Uterus (tissue), 4 donors: ENCODE measurements around the gene SETBP1. TPM values are rescaled to one million over a fixed set of nuclear protein-coding genes. Genes with fewer than 3 reads are reported as not detected.
A peak's percentile ranks its signal among the peaks of the same experiment; 100 is the strongest.

Experiments
- DNase-seq, 2 donors: peaks; one replicate each; pipeline ENCODE4 v3.0.0-alpha.2; 2019 to 2020
- H3K27ac ChIP-seq, 2 donors: fragments of 200-600 bp; sonication (generic); 1 replicate in 1 of 2; 2 replicates in 1 of 2; pipeline ENCODE4 v1.5.1; 2016 to 2018
- H3K27me3 ChIP-seq, 2 donors: fragments of 200-600 bp; sonication (generic); one replicate each; pipeline ENCODE4 v1.5.1; 2018 to 2019; ENCODE audit warnings: control low read depth in 1 of 2
- H3K36me3 ChIP-seq, 2 donors: fragments of 200-600 bp; sonication (generic); one replicate each; pipeline ENCODE4 v1.5.1; 2019; ENCODE audit warnings: control low read depth in 1 of 2
- H3K4me1 ChIP-seq, 2 donors: fragments of 200-600 bp; sonication (generic); one replicate each; pipeline ENCODE4 v1.5.1; 2018 to 2019; ENCODE audit warnings: control low read depth in 1 of 2
- H3K4me3 ChIP-seq, 2 donors: fragments of 200-600 bp; sonication (generic); 1 replicate in 1 of 2; 2 replicates in 1 of 2; pipeline ENCODE4 v1.5.1; 2018 to 2019; ENCODE audit warnings: mild to moderate bottlenecking in 1 of 2
- H3K9me3 ChIP-seq, 2 donors: fragments of 200-600 bp; sonication (generic); one replicate each; pipeline ENCODE4 v1.5.1; 2019; ENCODE audit warnings: control low read depth in 1 of 2
- POLR2A ChIP-seq, 2 donors: fragments of 450-650 bp; IDR thresholded peaks; one replicate each; pipeline ENCODE4 v1.6.1; 2016; ENCODE audit warnings: antibody characterized with exemption in 2 of 2, mild to moderate bottlenecking in 1 of 2, moderate library complexity in 1 of 2
- intact Hi-C: fragments of 100-400 bp; cut with DNase I; formaldehyde crosslinking; loops from one replicate; pipeline ENCODE4 v1.15.1; 2023; ENCODE audit warnings: low total_unique reads
- total RNA-seq, 4 donors: library from RNA; depleted of rRNA in 3 of 4; stranded (reverse); fragments of >200 nt in 3 of 4; gene quantifications; one replicate each; pipeline versions ENCODE4 v1.1.0 to v1.2.4, GENCODE V29; 2014 to 2023
- TF ChIP-seq, protein P1 (sequence below), 4 experiments: fragments of 200-600 bp in 2 of 4; fragments of 450-650 bp in 2 of 4; sonication (generic) in 2 of 4; IDR thresholded peaks; one replicate each; pipeline ENCODE4 v1.5.1; 2016 to 2019; ENCODE audit warnings: antibody characterized with exemption in 4 of 4, mild to moderate bottlenecking in 2 of 4, moderate library complexity in 1 of 4
- donor health status: DM: yes; HTN: yes; CAD: no.

Gene SETBP1
- total RNA-seq, 4 donors from 2014 or later = 16.8 to 74.0 (median 36.9) TPM

- H3K9me3 ChIP-seq = no peaks in the 10 kb centered on the region
- H3K4me1 ChIP-seq = peaks cover 0 to 7% of the 10 kb centered on the region in 2 donors
- TF ChIP-seq, protein P1, sequence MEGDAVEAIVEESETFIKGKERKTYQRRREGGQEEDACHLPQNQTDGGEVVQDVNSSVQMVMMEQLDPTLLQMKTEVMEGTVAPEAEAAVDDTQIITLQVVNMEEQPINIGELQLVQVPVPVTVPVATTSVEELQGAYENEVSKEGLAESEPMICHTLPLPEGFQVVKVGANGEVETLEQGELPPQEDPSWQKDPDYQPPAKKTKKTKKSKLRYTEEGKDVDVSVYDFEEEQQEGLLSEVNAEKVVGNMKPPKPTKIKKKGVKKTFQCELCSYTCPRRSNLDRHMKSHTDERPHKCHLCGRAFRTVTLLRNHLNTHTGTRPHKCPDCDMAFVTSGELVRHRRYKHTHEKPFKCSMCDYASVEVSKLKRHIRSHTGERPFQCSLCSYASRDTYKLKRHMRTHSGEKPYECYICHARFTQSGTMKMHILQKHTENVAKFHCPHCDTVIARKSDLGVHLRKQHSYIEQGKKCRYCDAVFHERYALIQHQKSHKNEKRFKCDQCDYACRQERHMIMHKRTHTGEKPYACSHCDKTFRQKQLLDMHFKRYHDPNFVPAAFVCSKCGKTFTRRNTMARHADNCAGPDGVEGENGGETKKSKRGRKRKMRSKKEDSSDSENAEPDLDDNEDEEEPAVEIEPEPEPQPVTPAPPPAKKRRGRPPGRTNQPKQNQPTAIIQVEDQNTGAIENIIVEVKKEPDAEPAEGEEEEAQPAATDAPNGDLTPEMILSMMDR (IDR thresholded peaks at IDR 0.05) = no peak
- no peak for TF ChIP-seq POLR2A (IDR thresholded peaks at IDR 0.05)
- intact Hi-C loops = no loop called here
- H3K27ac ChIP-seq = peak overlapping the region; percentile 86 to 92
- DNase-seq = no peak
- no peaks in the 10 kb centered on the region for H3K36me3 ChIP-seq
- H3K27me3 ChIP-seq = no peaks in the 10 kb centered on the region
- H3K4me3 ChIP-seq = peak overlapping the region; percentile 24
Observed at GRCh38 chr18:45015788-45016128, 335.1 kb downstream of the SETBP1 start.

DNA sequence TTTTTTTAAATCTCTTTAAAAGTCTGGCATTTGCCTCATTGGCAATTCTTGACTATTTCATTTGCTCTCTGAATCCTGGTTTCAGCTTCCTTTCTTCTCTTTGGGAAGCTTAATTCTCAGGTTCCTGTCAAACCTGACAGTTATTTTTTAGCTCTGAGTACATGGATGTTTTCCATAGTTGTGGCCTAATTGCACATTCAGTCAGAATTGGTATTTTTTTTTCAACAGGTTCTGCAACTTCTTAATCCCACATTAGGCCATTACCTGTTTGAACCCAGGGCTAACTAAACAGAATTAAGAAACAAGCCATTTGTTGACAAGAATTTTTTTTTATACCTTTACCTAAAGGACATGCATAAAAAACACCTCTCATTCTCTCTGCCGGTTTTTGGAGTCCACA is 338.8 kb downstream of the SETBP1 start:
- no peaks in the 10 kb centered on the region for H3K27me3 ChIP-seq
- no peak overlapping the region for H3K27ac ChIP-seq
- intact Hi-C loops = no loop called here
- no peaks in the 10 kb centered on the region for H3K36me3 ChIP-seq
- H3K9me3 ChIP-seq = no peaks in the 10 kb centered on the region
- no peak for DNase-seq
- H3K4me3 ChIP-seq = no peak overlapping the region
- no peak for TF ChIP-seq POLR2A (IDR thresholded peaks at IDR 0.05)
- TF ChIP-seq, protein P1 (IDR thresholded peaks at IDR 0.05) = no peak
- peaks cover 0 to 7% of the 10 kb centered on the region in 2 donors for H3K4me1 ChIP-seq

- no peaks in the 10 kb centered on the region for H3K36me3 ChIP-seq
- intact Hi-C loops = no loop called here
- H3K9me3 ChIP-seq = no peaks in the 10 kb centered on the region
- DNase-seq = no peak
- H3K27me3 ChIP-seq = no peaks in the 10 kb centered on the region
- no peak for TF ChIP-seq POLR2A (IDR thresholded peaks at IDR 0.05)
- TF ChIP-seq, protein P1 (IDR thresholded peaks at IDR 0.05) = no peak
- no peaks in the 10 kb centered on the region for H3K4me1 ChIP-seq
- H3K4me3 ChIP-seq = no peak overlapping the region
- no peak overlapping the region for H3K27ac ChIP-seq
Observed at GRCh38 chr18:45023519-45023918, 342.8 kb downstream of the SETBP1 start.

- Histone ChIP-seq H3K9me3 (no peaks in the 10 kb centered on the region), H3K27me3 (no peaks in the 10 kb centered on the region), H3K4me3 (no peak overlapping the region), H3K4me1 (no peaks in the 10 kb centered on the region), H3K27ac (no peak overlapping the region), H3K36me3 (no peaks in the 10 kb centered on the region)
- DNase-seq = no peak
- intact Hi-C loops = no loop called here
- TF ChIP-seq POLR2A (IDR thresholded peaks at IDR 0.05) = no peak
- TF ChIP-seq, protein P1 (IDR thresholded peaks at IDR 0.05) = no peak
Observed at GRCh38 chr18:45024357-45025088, 343.8 kb downstream of the SETBP1 start.

- H3K4me3 ChIP-seq = no peak overlapping the region
- H3K9me3 ChIP-seq = no peaks in the 10 kb centered on the region
- no peak for DNase-seq
- H3K4me1 ChIP-seq = no peaks in the 10 kb centered on the region
- H3K27me3 ChIP-seq = no peaks in the 10 kb centered on the region
- H3K27ac ChIP-seq = no peak overlapping the region
- intact Hi-C loops = no loop called here
- TF ChIP-seq, protein P1 (IDR thresholded peaks at IDR 0.05) = no peak
- TF ChIP-seq POLR2A (IDR thresholded peaks at IDR 0.05) = no peak
- H3K36me3 ChIP-seq = no peaks in the 10 kb centered on the region
Observed at GRCh38 chr18:45025089-45025450, 344.4 kb downstream of the SETBP1 start.
